Fibroblast of lung (primary cell): ENCODE measurements around the gene NAP1L4. TPM values are rescaled to one million over a fixed set of nuclear protein-coding genes. Genes with fewer than 3 reads are reported as not detected.
A peak's percentile ranks its signal among the peaks of the same experiment; 100 is the strongest.

Experiments
- DNase-seq, 2 donors: peaks; one replicate each; pipeline versions ENCODE4 v3.0.0 to v3.0.0-alpha.2; 2010; ENCODE audit warnings: low read depth in 2 of 2
- H2AFZ ChIP-seq: 2 replicates; pipeline ENCODE4 v1.5.1; 2012; ENCODE audit warnings: low read length, control low read depth, inconsistent platforms
- H3K27ac ChIP-seq: 2 replicates; pipeline ENCODE4 v1.5.1; 2011; ENCODE audit warnings: low read length, control low read depth; ENCODE audit not compliant: insufficient read depth
- H3K27me3 ChIP-seq: 2 replicates; pipeline ENCODE4 v1.5.1; 2011; ENCODE audit warnings: mild to moderate bottlenecking, low read length; ENCODE audit not compliant: control insufficient read depth, insufficient read depth
- H3K36me3 ChIP-seq: 2 replicates; pipeline ENCODE4 v1.5.1; 2011; ENCODE audit warnings: low read length; ENCODE audit not compliant: control insufficient read depth, insufficient read depth
- H3K4me1 ChIP-seq: 2 replicates; pipeline ENCODE4 v1.5.1; 2011; ENCODE audit warnings: low read length; ENCODE audit not compliant: control insufficient read depth, insufficient read depth; ENCODE audit errors: extremely low read depth
- H3K4me2 ChIP-seq: 2 replicates; pipeline ENCODE4 v1.5.1; 2011; ENCODE audit warnings: low read length, control low read depth; ENCODE audit not compliant: insufficient read depth; ENCODE audit errors: extremely low read depth
- H3K4me3 ChIP-seq, 4 experiments: fragments of 200-600 bp in 1 of 4; sonication (generic) in 1 of 4; replicated peaks in 1 of 4; 2 replicates each; pipeline ENCODE4 v1.5.1; 2011 to 2016; ENCODE audit warnings: low read length in 4 of 4, low read depth in 3 of 4, mild to moderate bottlenecking in 3 of 4, control low read depth in 2 of 4, inconsistent platforms in 1 of 4, mixed read lengths in 1 of 4; ENCODE audit not compliant: insufficient read depth in 1 of 4; ENCODE audit errors: control extremely low read depth in 1 of 4
- H3K79me2 ChIP-seq: 2 replicates; pipeline ENCODE4 v1.5.1; 2012; ENCODE audit warnings: mild to moderate bottlenecking, low read length, inconsistent platforms; ENCODE audit not compliant: control insufficient read depth, insufficient read depth
- H3K9ac ChIP-seq: 2 replicates; pipeline ENCODE4 v1.5.1; 2011; ENCODE audit warnings: mild to moderate bottlenecking, low read length, control low read depth; ENCODE audit not compliant: insufficient read depth
- H3K9me3 ChIP-seq: 2 replicates; pipeline ENCODE4 v1.5.1; 2012; ENCODE audit warnings: low read depth, low read length; ENCODE audit not compliant: control insufficient read depth, insufficient read depth
- H4K20me1 ChIP-seq: 2 replicates; pipeline ENCODE4 v1.5.1; 2011; ENCODE audit warnings: low read length; ENCODE audit not compliant: control insufficient read depth, insufficient read depth; ENCODE audit errors: extremely low read depth
- EZH2 ChIP-seq: IDR thresholded peaks from 2 replicates; pipeline ENCODE4 v1.5.1; 2012; ENCODE audit warnings: low read length, control low read depth, mild to moderate bottlenecking; ENCODE audit errors: missing control alignments
- polyA plus RNA-seq, 2 donors: library from polyadenylated mRNA; depleted of rRNA in 1 of 2; stranded (reverse) in 1 of 2; unstranded in 1 of 2; fragments of >200 nt; gene quantifications; 2 replicates each; pipeline ENCODE4 v1.2.1, GENCODE V29; 2011 to 2012; ENCODE audit warnings: missing spikeins in 1 of 2
- total RNA-seq: library from RNA; depleted of rRNA; stranded (reverse); fragments of >200 nt; gene quantifications from 2 replicates; pipeline ENCODE4 v1.2.1, GENCODE V29; 2014
- TF ChIP-seq, protein P1 (sequence below), 2 donors: IDR thresholded peaks in 1 of 2; conservative IDR thresholded peaks in 1 of 2; 1 replicate in 1 of 2; 2 replicates in 1 of 2; pipeline ENCODE4 v1.5.1; 2011 to 2012; ENCODE audit warnings: low read length in 2 of 2, control low read depth in 1 of 2, inconsistent platforms in 1 of 2, low read depth in 1 of 2, mild to moderate bottlenecking in 1 of 2

Gene NAP1L4
- total and polyA plus RNA-seq, 2 donors (not counting 1 experiment from before 2014, with no cell fraction given) = 79.5 to 113 TPM

DNA sequence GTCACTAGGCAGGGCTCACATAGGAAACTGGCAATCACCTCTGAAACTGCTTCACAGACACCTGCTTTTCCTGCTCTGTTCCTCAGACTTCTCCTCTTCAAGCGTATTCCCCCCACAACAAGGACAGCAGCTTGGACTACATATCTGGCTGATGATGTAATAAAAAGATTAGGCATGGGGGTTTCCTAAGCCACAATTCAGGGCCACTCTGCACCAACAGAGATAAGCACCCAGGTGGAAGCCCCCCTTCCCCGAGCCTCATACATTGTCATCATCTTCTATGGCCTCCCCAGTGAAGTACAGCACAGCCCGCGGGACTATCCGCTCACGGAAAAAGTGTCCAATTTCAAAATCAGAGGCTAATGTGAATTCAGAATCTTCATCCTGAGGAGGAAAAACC is 37.9 kb downstream of the NAP1L4 start:
- Histone ChIP-seq H3K27ac (no peak overlapping the region), H2AFZ (no peak overlapping the region), H3K4me1 (peaks cover 14% of the 10 kb centered on the region), H3K9ac (no peak overlapping the region), H3K27me3 (no peaks in the 10 kb centered on the region), H3K9me3 (no peaks in the 10 kb centered on the region), H3K4me2 (no peak overlapping the region), H3K4me3 (no peak overlapping the region), H4K20me1 (no peaks in the 10 kb centered on the region), H3K79me2 (peaks cover 5% of the 10 kb centered on the region), H3K36me3 (peaks cover 11% of the 10 kb centered on the region)
- TF ChIP-seq, protein P1, sequence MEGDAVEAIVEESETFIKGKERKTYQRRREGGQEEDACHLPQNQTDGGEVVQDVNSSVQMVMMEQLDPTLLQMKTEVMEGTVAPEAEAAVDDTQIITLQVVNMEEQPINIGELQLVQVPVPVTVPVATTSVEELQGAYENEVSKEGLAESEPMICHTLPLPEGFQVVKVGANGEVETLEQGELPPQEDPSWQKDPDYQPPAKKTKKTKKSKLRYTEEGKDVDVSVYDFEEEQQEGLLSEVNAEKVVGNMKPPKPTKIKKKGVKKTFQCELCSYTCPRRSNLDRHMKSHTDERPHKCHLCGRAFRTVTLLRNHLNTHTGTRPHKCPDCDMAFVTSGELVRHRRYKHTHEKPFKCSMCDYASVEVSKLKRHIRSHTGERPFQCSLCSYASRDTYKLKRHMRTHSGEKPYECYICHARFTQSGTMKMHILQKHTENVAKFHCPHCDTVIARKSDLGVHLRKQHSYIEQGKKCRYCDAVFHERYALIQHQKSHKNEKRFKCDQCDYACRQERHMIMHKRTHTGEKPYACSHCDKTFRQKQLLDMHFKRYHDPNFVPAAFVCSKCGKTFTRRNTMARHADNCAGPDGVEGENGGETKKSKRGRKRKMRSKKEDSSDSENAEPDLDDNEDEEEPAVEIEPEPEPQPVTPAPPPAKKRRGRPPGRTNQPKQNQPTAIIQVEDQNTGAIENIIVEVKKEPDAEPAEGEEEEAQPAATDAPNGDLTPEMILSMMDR (conservative IDR thresholded peaks at IDR 0.05 in 1 of 2, IDR thresholded peaks at IDR 0.05 in 1 of 2; ENCODE audit: low read depth in 1 of 2, low read length in 2 of 2) = no peak
- TF ChIP-seq EZH2 = no peak
- peak in 1 of 2 donors; percentile 45 for DNase-seq

DNA sequence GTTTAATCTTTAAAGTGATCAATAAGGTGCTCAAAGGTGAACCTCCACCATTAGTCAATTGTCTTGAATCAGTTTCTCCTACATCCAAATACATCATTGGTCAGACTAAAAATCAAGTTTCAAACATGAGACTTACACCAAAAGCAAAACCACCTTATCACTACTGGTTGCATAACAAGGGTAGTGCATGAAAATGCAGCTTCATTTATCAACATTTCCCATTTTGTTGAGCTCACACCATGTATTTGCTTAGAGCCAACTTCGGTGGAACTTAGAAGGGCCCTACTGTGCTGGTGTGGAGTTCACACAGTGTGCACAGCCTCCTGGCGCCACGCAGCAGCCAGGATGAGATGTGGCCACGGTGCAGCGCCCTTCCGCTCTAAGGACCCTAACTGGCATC is 39.8 kb downstream of the NAP1L4 start:
- no peak overlapping the region for H3K4me3 ChIP-seq
- H4K20me1 ChIP-seq = no peaks in the 10 kb centered on the region
- no peaks in the 10 kb centered on the region for H3K27me3 ChIP-seq
- no peak overlapping the region for H3K27ac ChIP-seq
- peaks cover 5% of the 10 kb centered on the region for H3K79me2 ChIP-seq
- H2AFZ ChIP-seq = no peak overlapping the region
- peak in 1 of 2 donors; percentile 27 for DNase-seq
- H3K9ac ChIP-seq = no peak overlapping the region
- H3K4me1 ChIP-seq = peaks cover 14% of the 10 kb centered on the region
- H3K36me3 ChIP-seq = peaks cover 17% of the 10 kb centered on the region
- no peak overlapping the region for H3K4me2 ChIP-seq
- no peaks in the 10 kb centered on the region for H3K9me3 ChIP-seq
- TF ChIP-seq EZH2 = no peak
- TF ChIP-seq, protein P1 (conservative IDR thresholded peaks at IDR 0.05 in 1 of 2, IDR thresholded peaks at IDR 0.05 in 1 of 2; ENCODE audit: low read depth in 1 of 2, low read length in 2 of 2) = no peak

DNA sequence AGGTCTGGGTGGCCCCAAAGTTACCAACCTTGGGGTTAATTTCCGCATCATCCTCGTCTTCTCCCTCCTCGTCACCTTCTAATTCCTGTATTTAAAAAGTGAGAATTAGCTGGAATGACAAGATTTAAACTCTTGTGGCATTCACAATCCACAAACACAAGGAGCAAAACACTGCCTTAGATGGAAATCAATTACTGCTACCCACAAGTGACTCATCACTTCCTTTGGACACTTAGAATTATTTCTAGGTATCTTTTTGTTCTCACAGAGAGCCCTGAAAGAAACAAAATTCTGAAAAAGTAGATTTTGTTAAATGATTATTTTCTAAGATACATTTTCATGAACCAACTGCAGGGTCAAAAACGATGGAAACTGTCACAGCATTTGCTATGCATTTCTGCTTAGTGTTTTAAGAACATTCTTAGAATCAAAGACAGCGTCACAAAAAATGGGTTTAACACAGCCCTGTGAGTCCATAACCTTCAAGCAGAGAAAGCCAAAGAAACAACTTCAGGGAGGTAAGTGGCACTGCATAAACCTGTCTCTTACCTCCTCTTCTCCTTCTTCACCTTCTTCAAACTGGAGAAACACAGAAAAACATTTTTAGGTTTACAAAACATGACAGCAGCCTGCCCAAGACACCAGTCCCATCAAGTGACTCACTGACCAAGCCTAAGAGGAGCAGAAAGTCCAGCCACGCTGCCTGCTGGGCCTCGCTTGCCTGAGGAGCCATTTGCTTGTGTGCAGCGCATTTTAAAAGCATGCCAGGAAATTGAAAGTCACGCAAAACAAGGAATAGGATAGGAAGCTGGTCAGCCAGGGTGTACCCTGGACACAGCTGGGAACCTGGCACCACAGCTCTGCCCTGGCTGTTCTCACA is 40.7 kb downstream of the NAP1L4 start:
- Histone ChIP-seq H3K9ac (no peak overlapping the region), H4K20me1 (no peaks in the 10 kb centered on the region), H3K27me3 (no peaks in the 10 kb centered on the region), H3K27ac (peak overlapping the region; percentile 34), H3K36me3 (peaks cover 17% of the 10 kb centered on the region), H3K4me3 (no peak overlapping the region), H3K9me3 (no peaks in the 10 kb centered on the region), H3K4me1 (peaks cover 14% of the 10 kb centered on the region), H2AFZ (no peak overlapping the region), H3K79me2 (peaks cover 5% of the 10 kb centered on the region), H3K4me2 (no peak overlapping the region)
- peak; percentile 53 to 82 for DNase-seq
- TF ChIP-seq, protein P1 (conservative IDR thresholded peaks at IDR 0.05 in 1 of 2, IDR thresholded peaks at IDR 0.05 in 1 of 2; ENCODE audit: low read depth in 1 of 2, low read length in 2 of 2) = no peak
- no peak for TF ChIP-seq EZH2
